ENCODE measurements around the gene TRPV5.

DNA sequence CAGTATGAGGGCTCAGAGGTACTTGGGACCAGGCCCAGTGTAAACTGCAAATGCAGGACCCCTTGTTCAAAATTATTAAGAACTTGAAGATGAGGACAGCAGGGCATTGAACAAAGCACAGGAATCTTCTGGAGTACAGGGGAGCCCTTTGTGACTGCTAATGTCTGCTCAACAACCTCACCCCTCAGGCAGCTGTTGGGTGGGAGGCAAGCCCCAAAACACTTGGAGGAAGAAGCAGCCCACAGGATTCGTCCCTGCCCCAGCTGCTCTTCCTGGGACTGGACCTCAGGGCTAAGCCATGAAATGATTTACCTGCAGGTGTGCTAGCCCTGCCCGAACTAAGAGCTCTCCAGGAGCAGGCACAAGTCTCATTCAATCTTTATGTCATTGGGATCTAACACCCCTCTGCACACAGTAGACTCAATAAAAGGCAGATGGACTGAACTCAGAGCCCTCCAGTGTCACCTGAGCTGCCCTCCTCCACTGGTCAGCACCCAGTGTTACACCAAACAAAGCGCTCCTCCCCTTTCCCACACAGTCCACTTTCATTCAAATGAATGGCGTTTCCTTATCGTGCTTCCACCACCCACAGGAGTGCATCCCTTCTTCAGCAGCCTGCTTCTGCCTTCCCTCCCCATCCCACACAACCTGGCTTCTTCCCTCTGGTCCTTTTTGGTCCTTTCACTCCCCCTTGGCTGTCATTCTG lies 1.0 kb downstream of the TRPV5 start:
- TF ChIP-seq, protein P1, sequence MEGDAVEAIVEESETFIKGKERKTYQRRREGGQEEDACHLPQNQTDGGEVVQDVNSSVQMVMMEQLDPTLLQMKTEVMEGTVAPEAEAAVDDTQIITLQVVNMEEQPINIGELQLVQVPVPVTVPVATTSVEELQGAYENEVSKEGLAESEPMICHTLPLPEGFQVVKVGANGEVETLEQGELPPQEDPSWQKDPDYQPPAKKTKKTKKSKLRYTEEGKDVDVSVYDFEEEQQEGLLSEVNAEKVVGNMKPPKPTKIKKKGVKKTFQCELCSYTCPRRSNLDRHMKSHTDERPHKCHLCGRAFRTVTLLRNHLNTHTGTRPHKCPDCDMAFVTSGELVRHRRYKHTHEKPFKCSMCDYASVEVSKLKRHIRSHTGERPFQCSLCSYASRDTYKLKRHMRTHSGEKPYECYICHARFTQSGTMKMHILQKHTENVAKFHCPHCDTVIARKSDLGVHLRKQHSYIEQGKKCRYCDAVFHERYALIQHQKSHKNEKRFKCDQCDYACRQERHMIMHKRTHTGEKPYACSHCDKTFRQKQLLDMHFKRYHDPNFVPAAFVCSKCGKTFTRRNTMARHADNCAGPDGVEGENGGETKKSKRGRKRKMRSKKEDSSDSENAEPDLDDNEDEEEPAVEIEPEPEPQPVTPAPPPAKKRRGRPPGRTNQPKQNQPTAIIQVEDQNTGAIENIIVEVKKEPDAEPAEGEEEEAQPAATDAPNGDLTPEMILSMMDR (IDR thresholded peaks at IDR 0.05): no peak
- no peak for TF ChIP-seq POLR2A (IDR thresholded peaks at IDR 0.05)
